Prostate gland (tissue), 2 donors: ENCODE measurements around the gene MAGEA2. TPM values are rescaled to one million over a fixed set of nuclear protein-coding genes. Genes with fewer than 3 reads are reported as not detected.
"Not testable (repeated sequence)": the region's sequence is repeated elsewhere in the genome, so short reads cannot be mapped to it uniquely, and the experiment has no call there.

ENCODE experiments used
- DNase-seq: peaks from one replicate; pipeline ENCODE4 v3.0.0-alpha.2; 2019; ENCODE audit warnings: low spot score
- H3K27ac ChIP-seq, 2 donors: fragments of 200-600 bp; sonication (generic); 2 replicates each; pipeline ENCODE4 v1.5.1; 2017 to 2019
- H3K27me3 ChIP-seq: fragments of 200-600 bp; sonication (generic); replicated peaks from 2 replicates; pipeline ENCODE4 v1.5.1; 2019; ENCODE audit not compliant: insufficient read depth
- H3K36me3 ChIP-seq, 2 donors: fragments of 200-600 bp; sonication (generic); 1 replicate in 1 of 2; 2 replicates in 1 of 2; pipeline versions ENCODE4 v1.5.1 to v1.8.1; 2017 to 2019
- H3K4me1 ChIP-seq: fragments of 200-600 bp; sonication (generic); replicated peaks from 2 replicates; pipeline ENCODE4 v1.5.1; 2019
- H3K4me3 ChIP-seq, 2 donors: fragments of 200-600 bp; sonication (generic); 2 replicates each; pipeline ENCODE4 v1.5.1; 2017 to 2019
- H3K9me3 ChIP-seq: fragments of 200-600 bp; sonication (generic); 2 replicates; pipeline ENCODE4 v1.5.1; 2017
- CTCF ChIP-seq, 4 experiments: fragments of 200-600 bp in 2 of 4; fragments of 450-650 bp in 2 of 4; sonication (generic) in 2 of 4; IDR thresholded peaks; 1 replicate in 3 of 4; 2 replicates in 1 of 4; pipeline ENCODE4 v1.5.1; 2016 to 2019; ENCODE audit warnings: antibody characterized with exemption in 4 of 4, mild to moderate bottlenecking in 2 of 4, moderate library complexity in 2 of 4
- POLR2A ChIP-seq: fragments of 450-650 bp; IDR thresholded peaks from one replicate; pipeline ENCODE4 v1.6.1; 2016; ENCODE audit warnings: antibody characterized with exemption, mild to moderate bottlenecking
- POLR2AphosphoS5 ChIP-seq: sonication (generic); formaldehyde crosslinking; IDR thresholded peaks from one replicate; pipeline ENCODE4 v1.6.1; 2017; ENCODE audit warnings: antibody characterized with exemption
- WGBS: methylation state at CpG from one replicate; pipeline ENCODE4 v1.1.5; 2018; 5-methylcytosine and 5-hydroxymethylcytosine counted together
- intact Hi-C: fragments of 100-400 bp; cut with DNase I; formaldehyde crosslinking; loops from one replicate; pipeline ENCODE4 v1.14.2; 2022
- total RNA-seq, 2 donors: library from RNA; depleted of rRNA; stranded (reverse); fragments of >200 nt; gene quantifications; one replicate each; pipeline ENCODE4 v1.1.0, GENCODE V29; 2016

Gene MAGEA2
- total RNA-seq, 2 donors from 2014 or later = 7.8 TPM; not detected in 1

- Histone ChIP-seq H3K36me3 (no peaks in the 10 kb centered on the region), H3K4me1 (no peaks in the 10 kb centered on the region), H3K4me3 (no peak within 1 kb of the TSS), H3K9me3 (no peaks in the 10 kb centered on the region), H3K27ac (no peak within 1 kb of the TSS), H3K27me3 (no peaks in the 10 kb centered on the region)
- DNase-seq = no peak
- intact Hi-C loops = no loop called here
- WGBS = 93% methylated on average over 6 of the region's 21 CpGs
- TF ChIP-seq POLR2A (no peak), CTCF (IDR thresholded peaks at IDR 0.05) (no peak), POLR2AphosphoS5 (no peak)
These were observed 20.2 kb downstream of the MAGEA2 start, which contains the start of the genes CSAG1 and MAGEA12 for GRCh38 chrX:152733261-152733975. Gene CSAG1 (minus strand): TSS chrX:152733721. CDS start chrX:152732460, 1,261 bp downstream. Gene MAGEA12 (plus strand): TSS chrX:152733757. CDS start chrX:152736162, 2,405 bp downstream.

GRCh38 chrX:152725409-152725808 lies 28.2 kb downstream of the MAGEA2 start:
- H3K27ac ChIP-seq = no peak overlapping the region
- no peak overlapping the region for H3K4me3 ChIP-seq
- H3K9me3 ChIP-seq = no peaks in the 10 kb centered on the region
- 72% methylated on average over 7 of the region's 7 CpGs for WGBS
- TF ChIP-seq CTCF (IDR thresholded peaks at IDR 0.05) (no peak), POLR2A (no peak), POLR2AphosphoS5 (no peak)
- H3K4me1 ChIP-seq = no peaks in the 10 kb centered on the region
- H3K36me3 ChIP-seq = no peaks in the 10 kb centered on the region
- intact Hi-C loops = no loop called here
- no peaks in the 10 kb centered on the region for H3K27me3 ChIP-seq
- DNase-seq = no peak

- H3K4me3 ChIP-seq, intact Hi-C loops, H3K4me1 ChIP-seq, H3K27me3 ChIP-seq, H3K27ac ChIP-seq, H3K36me3 ChIP-seq, H3K9me3 ChIP-seq, DNase-seq: not testable (repeated sequence)
- WGBS = no CpG with 5 or more reads among the region's 35 CpGs
These were observed 39.5 kb downstream of the MAGEA2 start, which contains the start of gene MAGEA2B for GRCh38 chrX:152713815-152714787. Gene MAGEA2B (plus strand): TSS chrX:152714628. CDS start chrX:152717107, 2,479 bp downstream.

GRCh38 chrX:152713195-152713594 lies 40.4 kb downstream of the MAGEA2 start:
- H3K4me3 ChIP-seq, H3K36me3 ChIP-seq, DNase-seq, intact Hi-C loops, H3K27ac ChIP-seq, H3K27me3 ChIP-seq, H3K4me1 ChIP-seq, H3K9me3 ChIP-seq: not testable (repeated sequence)
- WGBS = no CpG with 5 or more reads among the region's 5 CpGs

GRCh38 chrX:152709173-152709572 lies 44.5 kb downstream of the MAGEA2 start, which contains the start of gene CSAG2:
Gene CSAG2 (minus strand): TSS chrX:152709273. CDS start chrX:152709112, 161 bp downstream.
- H3K36me3 ChIP-seq, H3K4me3 ChIP-seq, H3K9me3 ChIP-seq, intact Hi-C loops, H3K27me3 ChIP-seq, H3K4me1 ChIP-seq, DNase-seq, H3K27ac ChIP-seq: not testable (repeated sequence)
- no CpG with 5 or more reads among the region's 2 CpGs for WGBS

- H3K4me1 ChIP-seq, H3K27me3 ChIP-seq, H3K9me3 ChIP-seq, intact Hi-C loops, H3K27ac ChIP-seq, DNase-seq, H3K4me3 ChIP-seq, H3K36me3 ChIP-seq: not testable (repeated sequence)
- WGBS = 92% methylated on average over 3 of the region's 7 CpGs
These were observed 47.1 kb downstream of the MAGEA2 start for GRCh38 chrX:152706500-152706899.

GRCh38 chrX:152700390-152700789 lies 53.3 kb downstream of the MAGEA2 start:
- H3K9me3 ChIP-seq, DNase-seq, H3K4me1 ChIP-seq, H3K36me3 ChIP-seq, intact Hi-C loops, H3K27ac ChIP-seq, H3K4me3 ChIP-seq, H3K27me3 ChIP-seq: not testable (repeated sequence)
- WGBS = 87% methylated on average over 3 of the region's 5 CpGs
